Measurements from ENCODE around the gene BLM.

GRCh38 chr15:90808517-90809235 lies 91.5 kb downstream of the BLM start:
- TF ChIP-seq CTCF (optimal IDR thresholded peaks at IDR 0.05 in 1 of 3, IDR thresholded peaks at IDR 0.05 in 1 of 3, conservative IDR thresholded peaks at IDR 0.05 in 1 of 3; ENCODE audit: extremely low read depth in 1 of 3, insufficient read depth in 2 of 3, low read length in 3 of 3) (no peak), EZH2 (IDR thresholded peaks at IDR 0.05; ENCODE audit: low read length) (no peak)

Data from keratinocyte (primary cell).